Neural cell (in vitro differentiated cells): ENCODE data around the gene CLDND2.

Source experiments
- EP300 ChIP-seq: fragments of 450-650 bp; conservative IDR thresholded peaks from 2 replicates; pipeline ENCODE4 v1.6.1; 2014; ENCODE audit warnings: antibody characterized with exemption, mild to moderate bottlenecking, moderate library complexity; ENCODE audit not compliant: poor library complexity, severe bottlenecking
- MXI1 ChIP-seq: fragments of 450-650 bp; conservative IDR thresholded peaks from 2 replicates; pipeline ENCODE4 v1.6.1; 2014; ENCODE audit warnings: antibody characterized with exemption, mild to moderate bottlenecking; ENCODE audit not compliant: poor library complexity, severe bottlenecking
- POLR2AphosphoS5 ChIP-seq: IDR thresholded peaks from 2 replicates; pipeline ENCODE4 v1.6.1; 2012
- SMC3 ChIP-seq: fragments of 450-650 bp; conservative IDR thresholded peaks from 2 replicates; pipeline ENCODE4 v1.6.1; 2014; ENCODE audit warnings: antibody characterized with exemption, mild to moderate bottlenecking, moderate library complexity; ENCODE audit not compliant: poor library complexity
- TAF1 ChIP-seq: IDR thresholded peaks from 2 replicates; pipeline ENCODE4 v1.6.1; 2012; ENCODE audit warnings: low read depth
- TF ChIP-seq, protein P1 (sequence below): fragments of 450-650 bp; IDR thresholded peaks from 2 replicates; pipeline ENCODE4 v1.5.1; 2014; ENCODE audit warnings: antibody characterized with exemption, mild to moderate bottlenecking, moderate library complexity; ENCODE audit not compliant: poor library complexity, severe bottlenecking

DNA sequence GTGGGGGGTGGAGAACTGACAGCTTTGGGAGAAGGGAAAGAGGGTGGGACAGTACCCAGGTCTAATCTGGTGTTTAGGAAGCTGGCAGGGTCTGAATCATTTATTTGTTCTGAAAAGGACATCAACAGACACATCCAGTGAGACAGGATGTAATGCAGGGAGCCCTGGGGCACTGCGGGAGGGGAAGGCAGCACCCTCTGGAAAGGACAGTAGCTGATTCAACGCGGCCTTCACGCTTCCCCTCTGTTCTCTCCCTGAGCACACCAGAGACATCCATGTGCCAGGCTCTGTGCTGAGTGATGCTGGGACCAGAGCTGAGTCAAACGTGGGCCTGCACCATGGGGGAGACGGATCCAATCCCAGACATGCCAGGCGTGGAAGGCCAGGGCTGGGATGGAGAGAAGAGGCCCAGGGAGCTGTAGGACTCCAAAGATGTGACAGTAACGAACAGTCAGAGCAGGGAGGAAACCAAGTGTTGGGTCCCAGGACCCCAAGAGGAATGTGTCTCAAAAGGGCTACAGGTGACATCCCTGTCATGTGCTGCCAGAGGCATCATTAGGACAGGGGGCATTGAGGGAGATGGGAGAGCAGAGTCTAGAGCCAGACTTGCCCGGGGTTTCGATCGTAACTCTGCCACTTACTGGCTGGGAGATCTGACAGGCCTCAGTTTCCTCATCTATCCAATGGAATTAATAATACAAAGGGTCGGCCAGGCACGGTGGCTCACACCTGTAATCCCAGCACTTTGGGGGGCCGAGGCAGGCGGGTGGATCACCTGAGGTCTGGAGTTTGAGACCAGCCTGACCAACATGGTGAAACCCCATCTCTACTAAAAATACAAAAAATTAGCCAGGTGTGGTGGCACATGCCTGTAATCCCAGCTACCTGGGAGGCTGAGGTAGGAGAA, 4.3 kb downstream of the CLDND2 start:
- TF ChIP-seq, protein P1, sequence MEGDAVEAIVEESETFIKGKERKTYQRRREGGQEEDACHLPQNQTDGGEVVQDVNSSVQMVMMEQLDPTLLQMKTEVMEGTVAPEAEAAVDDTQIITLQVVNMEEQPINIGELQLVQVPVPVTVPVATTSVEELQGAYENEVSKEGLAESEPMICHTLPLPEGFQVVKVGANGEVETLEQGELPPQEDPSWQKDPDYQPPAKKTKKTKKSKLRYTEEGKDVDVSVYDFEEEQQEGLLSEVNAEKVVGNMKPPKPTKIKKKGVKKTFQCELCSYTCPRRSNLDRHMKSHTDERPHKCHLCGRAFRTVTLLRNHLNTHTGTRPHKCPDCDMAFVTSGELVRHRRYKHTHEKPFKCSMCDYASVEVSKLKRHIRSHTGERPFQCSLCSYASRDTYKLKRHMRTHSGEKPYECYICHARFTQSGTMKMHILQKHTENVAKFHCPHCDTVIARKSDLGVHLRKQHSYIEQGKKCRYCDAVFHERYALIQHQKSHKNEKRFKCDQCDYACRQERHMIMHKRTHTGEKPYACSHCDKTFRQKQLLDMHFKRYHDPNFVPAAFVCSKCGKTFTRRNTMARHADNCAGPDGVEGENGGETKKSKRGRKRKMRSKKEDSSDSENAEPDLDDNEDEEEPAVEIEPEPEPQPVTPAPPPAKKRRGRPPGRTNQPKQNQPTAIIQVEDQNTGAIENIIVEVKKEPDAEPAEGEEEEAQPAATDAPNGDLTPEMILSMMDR = no peak
- TF ChIP-seq POLR2AphosphoS5 = no peak
- TF ChIP-seq TAF1 = no peak
- TF ChIP-seq EP300 = no peak
- no peak for TF ChIP-seq SMC3
- TF ChIP-seq MXI1 = no peak
